A549 (cell line): ENCODE results near the gene MLLT10.
A peak's percentile ranks its signal among the peaks of the same experiment; 100 is the strongest.

Source experiments
- CHD2 ChIP-seq: fragments of 150-350 bp; IDR thresholded peaks from 2 replicates; pipeline ENCODE4 v1.6.1; 2014; ENCODE audit warnings: low read length; ENCODE audit not compliant: partially characterized antibody
- CHD4 ChIP-seq: fragments of 200-600 bp; sonication (generic); IDR thresholded peaks from 2 replicates; pipeline ENCODE4 v1.6.1; 2016; ENCODE audit warnings: antibody characterized with exemption, mild to moderate bottlenecking, borderline replicate concordance
- EP300 ChIP-seq, 2 experiments: fragments of >200 bp; sonication (Bioruptor Twin); formaldehyde crosslinking; IDR thresholded peaks; 2 replicates in 1 of 2; 3 replicates in 1 of 2; pipeline ENCODE4 v1.6.1; 2016 to 2017
- ESRRA ChIP-seq: fragments of 150-350 bp; IDR thresholded peaks from 2 replicates; pipeline ENCODE4 v1.6.1; 2014; ENCODE audit warnings: mild to moderate bottlenecking, low read length, borderline replicate concordance
- KDM1A ChIP-seq: fragments of 200-600 bp; sonication (generic); IDR thresholded peaks from 2 replicates; pipeline ENCODE4 v1.6.1; 2016; ENCODE audit warnings: low read depth, mild to moderate bottlenecking
- POLR2A ChIP-seq: IDR thresholded peaks from 2 replicates; pipeline ENCODE4 v1.6.1; 2012; ENCODE audit warnings: mild to moderate bottlenecking, low read length
- RAD21 ChIP-seq, 2 experiments: fragments of >200 bp in 1 of 2; sonication (Bioruptor Twin) in 1 of 2; formaldehyde crosslinking in 1 of 2; IDR thresholded peaks in 1 of 2; conservative IDR thresholded peaks in 1 of 2; 2 replicates in 1 of 2; 3 replicates in 1 of 2; pipeline ENCODE4 v1.6.1; 2012 to 2018; ENCODE audit warnings: inconsistent platforms in 1 of 2
- RFX5 ChIP-seq: fragments of 450-650 bp; IDR thresholded peaks from 2 replicates; pipeline ENCODE4 v1.7.1; 2014; ENCODE audit warnings: antibody characterized with exemption, mild to moderate bottlenecking, moderate library complexity
- SMC3 ChIP-seq: fragments of >200 bp; sonication (Bioruptor Twin); formaldehyde crosslinking; IDR thresholded peaks from 3 replicates; pipeline ENCODE4 v1.6.1; 2018; ENCODE audit warnings: inconsistent platforms
- USF2 ChIP-seq: fragments of 450-650 bp; IDR thresholded peaks from 2 replicates; pipeline ENCODE4 v1.6.1; 2014; ENCODE audit warnings: antibody characterized with exemption
- TF ChIP-seq, protein P1 (sequence below): fragments of >200 bp; sonication (Bioruptor Twin); formaldehyde crosslinking; IDR thresholded peaks from 3 replicates; pipeline ENCODE4 v1.5.1; 2016
- TF ChIP-seq, protein P2 (sequence below): fragments of >200 bp; sonication (Bioruptor Twin); formaldehyde crosslinking; IDR thresholded peaks from 3 replicates; pipeline ENCODE4 v1.6.1; 2016
- TF ChIP-seq, protein P3 (sequence below): IDR thresholded peaks from 2 replicates; pipeline ENCODE4 v1.6.1; 2012

- TF ChIP-seq, protein P1, sequence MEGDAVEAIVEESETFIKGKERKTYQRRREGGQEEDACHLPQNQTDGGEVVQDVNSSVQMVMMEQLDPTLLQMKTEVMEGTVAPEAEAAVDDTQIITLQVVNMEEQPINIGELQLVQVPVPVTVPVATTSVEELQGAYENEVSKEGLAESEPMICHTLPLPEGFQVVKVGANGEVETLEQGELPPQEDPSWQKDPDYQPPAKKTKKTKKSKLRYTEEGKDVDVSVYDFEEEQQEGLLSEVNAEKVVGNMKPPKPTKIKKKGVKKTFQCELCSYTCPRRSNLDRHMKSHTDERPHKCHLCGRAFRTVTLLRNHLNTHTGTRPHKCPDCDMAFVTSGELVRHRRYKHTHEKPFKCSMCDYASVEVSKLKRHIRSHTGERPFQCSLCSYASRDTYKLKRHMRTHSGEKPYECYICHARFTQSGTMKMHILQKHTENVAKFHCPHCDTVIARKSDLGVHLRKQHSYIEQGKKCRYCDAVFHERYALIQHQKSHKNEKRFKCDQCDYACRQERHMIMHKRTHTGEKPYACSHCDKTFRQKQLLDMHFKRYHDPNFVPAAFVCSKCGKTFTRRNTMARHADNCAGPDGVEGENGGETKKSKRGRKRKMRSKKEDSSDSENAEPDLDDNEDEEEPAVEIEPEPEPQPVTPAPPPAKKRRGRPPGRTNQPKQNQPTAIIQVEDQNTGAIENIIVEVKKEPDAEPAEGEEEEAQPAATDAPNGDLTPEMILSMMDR, result no peak
- TF ChIP-seq POLR2A (no peak), KDM1A (no peak), RAD21 (conservative IDR thresholded peaks at IDR 0.05 in 1 of 2, IDR thresholded peaks at IDR 0.05 in 1 of 2) (no peak), CHD2 (peak; percentile 64), RFX5 (no peak), CHD4 (no peak), EP300 (IDR thresholded peaks at IDR 0.05) (no peak), SMC3 (no peak), USF2 (no peak), ESRRA (no peak)
- TF ChIP-seq, protein P2, sequence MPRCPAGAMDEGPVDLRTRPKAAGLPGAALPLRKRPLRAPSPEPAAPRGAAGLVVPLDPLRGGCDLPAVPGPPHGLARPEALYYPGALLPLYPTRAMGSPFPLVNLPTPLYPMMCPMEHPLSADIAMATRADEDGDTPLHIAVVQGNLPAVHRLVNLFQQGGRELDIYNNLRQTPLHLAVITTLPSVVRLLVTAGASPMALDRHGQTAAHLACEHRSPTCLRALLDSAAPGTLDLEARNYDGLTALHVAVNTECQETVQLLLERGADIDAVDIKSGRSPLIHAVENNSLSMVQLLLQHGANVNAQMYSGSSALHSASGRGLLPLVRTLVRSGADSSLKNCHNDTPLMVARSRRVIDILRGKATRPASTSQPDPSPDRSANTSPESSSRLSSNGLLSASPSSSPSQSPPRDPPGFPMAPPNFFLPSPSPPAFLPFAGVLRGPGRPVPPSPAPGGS, result no peak
- TF ChIP-seq, protein P3, sequence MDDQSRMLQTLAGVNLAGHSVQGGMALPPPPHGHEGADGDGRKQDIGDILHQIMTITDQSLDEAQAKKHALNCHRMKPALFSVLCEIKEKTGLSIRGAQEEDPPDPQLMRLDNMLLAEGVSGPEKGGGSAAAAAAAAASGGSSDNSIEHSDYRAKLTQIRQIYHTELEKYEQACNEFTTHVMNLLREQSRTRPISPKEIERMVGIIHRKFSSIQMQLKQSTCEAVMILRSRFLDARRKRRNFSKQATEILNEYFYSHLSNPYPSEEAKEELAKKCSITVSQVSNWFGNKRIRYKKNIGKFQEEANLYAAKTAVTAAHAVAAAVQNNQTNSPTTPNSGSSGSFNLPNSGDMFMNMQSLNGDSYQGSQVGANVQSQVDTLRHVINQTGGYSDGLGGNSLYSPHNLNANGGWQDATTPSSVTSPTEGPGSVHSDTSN, result no peak
These were observed 14.0 kb upstream of the MLLT10 start for GRCh38 chr10:21519941-21520436.
